ENCODE data around the gene FRY.

DNA sequence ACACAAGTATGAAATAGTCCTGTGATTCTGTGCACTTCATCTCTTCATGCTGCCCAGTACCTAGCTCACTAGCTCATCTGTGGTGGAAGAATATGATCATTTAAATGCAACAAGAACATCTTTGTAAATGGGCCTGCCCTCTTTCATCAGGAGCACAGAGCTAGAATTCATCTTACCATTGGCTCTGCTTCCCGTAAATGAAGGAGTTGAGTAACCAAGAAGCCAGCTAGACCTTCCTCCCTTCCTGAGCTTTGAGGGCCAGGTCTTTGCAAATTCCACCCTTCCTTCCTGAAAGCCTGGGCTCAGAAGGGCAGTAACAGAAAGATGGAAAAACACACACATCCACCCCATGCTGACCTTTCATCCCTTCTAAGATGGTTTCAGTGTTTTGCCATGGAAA lies 82.0 kb downstream of the FRY start:
- TF ChIP-seq, protein P1, sequence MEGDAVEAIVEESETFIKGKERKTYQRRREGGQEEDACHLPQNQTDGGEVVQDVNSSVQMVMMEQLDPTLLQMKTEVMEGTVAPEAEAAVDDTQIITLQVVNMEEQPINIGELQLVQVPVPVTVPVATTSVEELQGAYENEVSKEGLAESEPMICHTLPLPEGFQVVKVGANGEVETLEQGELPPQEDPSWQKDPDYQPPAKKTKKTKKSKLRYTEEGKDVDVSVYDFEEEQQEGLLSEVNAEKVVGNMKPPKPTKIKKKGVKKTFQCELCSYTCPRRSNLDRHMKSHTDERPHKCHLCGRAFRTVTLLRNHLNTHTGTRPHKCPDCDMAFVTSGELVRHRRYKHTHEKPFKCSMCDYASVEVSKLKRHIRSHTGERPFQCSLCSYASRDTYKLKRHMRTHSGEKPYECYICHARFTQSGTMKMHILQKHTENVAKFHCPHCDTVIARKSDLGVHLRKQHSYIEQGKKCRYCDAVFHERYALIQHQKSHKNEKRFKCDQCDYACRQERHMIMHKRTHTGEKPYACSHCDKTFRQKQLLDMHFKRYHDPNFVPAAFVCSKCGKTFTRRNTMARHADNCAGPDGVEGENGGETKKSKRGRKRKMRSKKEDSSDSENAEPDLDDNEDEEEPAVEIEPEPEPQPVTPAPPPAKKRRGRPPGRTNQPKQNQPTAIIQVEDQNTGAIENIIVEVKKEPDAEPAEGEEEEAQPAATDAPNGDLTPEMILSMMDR (conservative IDR thresholded peaks at IDR 0.05): no peak
- no peak for TF ChIP-seq ZFX (IDR thresholded peaks at IDR 0.05)

Data from C4-2B (cell line).